Osteoblast (primary cell): ENCODE data around the gene DNAJC18. TPM values are rescaled to one million over a fixed set of nuclear protein-coding genes. Genes with fewer than 3 reads are reported as not detected.

ENCODE experiments used
- DNase-seq: peaks from one replicate; pipeline ENCODE4 v3.0.0; 2011; ENCODE audit warnings: low spot score, mixed read lengths; ENCODE audit not compliant: insufficient read length; ENCODE audit errors: missing footprints
- H2AFZ ChIP-seq: 2 replicates; pipeline ENCODE4 v1.6.0; 2011; ENCODE audit warnings: mild to moderate bottlenecking, low read length
- H3K27ac ChIP-seq: 2 replicates; pipeline ENCODE4 v1.5.1; 2011; ENCODE audit warnings: mild to moderate bottlenecking, low read depth, low read length, moderate library complexity
- H3K27me3 ChIP-seq: 2 replicates; pipeline ENCODE4 v1.6.0; 2012; ENCODE audit warnings: mild to moderate bottlenecking, control low read depth, inconsistent platforms, low read length, moderate library complexity; ENCODE audit not compliant: insufficient read depth
- H3K36me3 ChIP-seq: 2 replicates; pipeline ENCODE4 v1.5.1; 2011; ENCODE audit warnings: mild to moderate bottlenecking, low read length, control low read depth, moderate library complexity; ENCODE audit not compliant: insufficient read depth
- H3K4me1 ChIP-seq: 2 replicates; pipeline ENCODE4 v1.5.1; 2011; ENCODE audit warnings: mild to moderate bottlenecking, low read length, control low read depth, moderate library complexity; ENCODE audit not compliant: insufficient read depth
- H3K4me2 ChIP-seq: 2 replicates; pipeline ENCODE4 v1.6.0; 2011; ENCODE audit warnings: mild to moderate bottlenecking, low read length; ENCODE audit not compliant: insufficient read depth
- H3K4me3 ChIP-seq: fragments of 200-600 bp; sonication (generic); 3 replicates; pipeline ENCODE4 v1.5.1; 2012; ENCODE audit warnings: mild to moderate bottlenecking, low read length, inconsistent platforms; ENCODE audit not compliant: insufficient read depth
- H3K79me2 ChIP-seq: 2 replicates; pipeline ENCODE4 v1.6.0; 2012; ENCODE audit warnings: mild to moderate bottlenecking, low read length, control low read depth, inconsistent platforms; ENCODE audit not compliant: insufficient read depth
- H3K9me3 ChIP-seq: 2 replicates; pipeline ENCODE4 v1.5.1; 2011; ENCODE audit warnings: low read depth, low read length, control low read depth
- H4K20me1 ChIP-seq: 2 replicates; pipeline ENCODE4 v1.6.0; 2012; ENCODE audit warnings: mild to moderate bottlenecking, low read length, control low read depth; ENCODE audit not compliant: insufficient read depth
- CTCF ChIP-seq: IDR thresholded peaks from 2 replicates; pipeline ENCODE4 v1.5.1; 2011; ENCODE audit warnings: mild to moderate bottlenecking, low read depth, low read length, moderate library complexity; ENCODE audit errors: extremely low read depth
- total RNA-seq: library from RNA; depleted of rRNA; stranded (reverse); fragments of >200 nt; gene quantifications from 2 replicates; pipeline ENCODE4 v1.2.3, GENCODE V29; 2012

DNAJC18 gene
- total RNA-seq, 1 donor: 16.3 TPM

DNA sequence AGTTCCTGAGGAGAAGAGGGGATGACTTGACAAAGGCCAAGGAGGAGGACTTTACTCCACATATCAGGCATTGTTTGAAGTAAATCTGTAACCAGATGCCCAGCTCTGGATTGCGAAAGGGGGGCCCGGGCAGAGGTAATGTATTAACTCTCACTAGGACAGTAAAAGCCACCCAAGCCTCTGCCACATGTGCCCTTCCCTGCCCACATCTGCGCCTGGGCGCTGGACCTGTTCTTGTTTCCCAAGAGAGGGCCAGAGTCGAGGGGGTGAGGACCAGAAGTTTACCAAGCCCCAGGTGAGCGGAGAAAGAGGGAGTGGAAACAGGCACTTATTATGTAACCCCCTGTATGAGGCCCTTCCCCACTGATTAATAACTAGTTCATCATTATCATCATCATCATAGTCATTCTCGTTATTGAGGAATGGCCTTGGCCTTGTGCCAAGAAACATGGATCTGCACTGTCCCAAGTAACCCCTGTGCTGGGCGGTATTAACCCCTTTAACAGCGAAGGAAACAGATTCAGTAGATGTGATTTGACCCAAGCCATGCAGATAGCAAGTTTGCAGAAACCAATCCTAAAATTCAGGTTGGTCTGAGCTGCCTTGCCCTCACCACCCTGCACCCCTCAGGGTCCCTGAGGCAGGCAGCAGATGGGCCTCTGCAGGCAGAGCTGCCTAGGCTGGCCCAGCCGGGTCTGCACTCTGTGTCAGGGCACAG, 55.9 kb downstream of the DNAJC18 start, which contains the start of gene SLC23A1:
Gene SLC23A1, minus strand, starts transcription at position 23 of the 718 bp plus-strand sequence. CDS start 44 bp downstream, outside the sequence.
- Histone ChIP-seq H3K79me2 (no peaks in the 10 kb centered on the region), H4K20me1 (no peaks in the 10 kb centered on the region), H3K27me3 (no peaks in the 10 kb centered on the region), H3K9me3 (no peaks in the 10 kb centered on the region), H3K27ac (no peak within 1 kb of the TSS), H3K4me1 (peaks cover 4% of the 10 kb centered on the region), H3K36me3 (no peaks in the 10 kb centered on the region), H3K4me3 (no peak within 1 kb of the TSS), H3K4me2 (no peak within 1 kb of the TSS), H2AFZ (no peak within 1 kb of the TSS)
- peak; percentile 76 for DNase-seq
- no peak for TF ChIP-seq CTCF

DNA sequence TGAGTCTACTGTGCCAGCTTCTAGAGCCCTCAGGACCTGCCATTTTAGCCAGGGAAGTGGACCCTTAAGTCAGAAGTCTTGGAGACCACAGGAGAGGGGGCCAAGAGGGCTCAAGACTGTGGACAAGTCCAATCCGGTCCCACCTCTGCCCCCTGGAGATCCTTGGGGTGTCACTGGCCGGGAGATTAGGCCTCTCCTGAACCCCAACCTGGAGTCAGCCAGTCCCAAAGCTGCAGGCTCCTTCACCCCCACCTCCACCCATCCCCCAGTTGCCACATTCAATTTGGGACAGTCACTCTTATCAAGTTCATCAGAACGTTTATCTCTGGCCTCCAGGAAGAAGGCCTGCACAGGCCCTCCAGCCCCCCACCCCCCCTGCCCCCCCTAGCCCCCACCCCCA, 56.5 kb downstream of the DNAJC18 start:
- no peak for TF ChIP-seq CTCF
- Histone ChIP-seq H3K27ac (no peak overlapping the region), H2AFZ (no peak overlapping the region), H3K4me3 (no peak overlapping the region), H3K4me1 (peaks cover 4% of the 10 kb centered on the region), H3K27me3 (no peaks in the 10 kb centered on the region), H3K9me3 (no peaks in the 10 kb centered on the region), H3K36me3 (no peaks in the 10 kb centered on the region), H4K20me1 (no peaks in the 10 kb centered on the region), H3K4me2 (no peak overlapping the region), H3K79me2 (no peaks in the 10 kb centered on the region)
- DNase-seq: peak; percentile 15

- no peak overlapping the region for H3K4me2 ChIP-seq
- DNase-seq: peak; percentile 84
- H3K36me3 ChIP-seq: no peaks in the 10 kb centered on the region
- H3K27me3 ChIP-seq: no peaks in the 10 kb centered on the region
- no peaks in the 10 kb centered on the region for H4K20me1 ChIP-seq
- H3K27ac ChIP-seq: no peak overlapping the region
- H3K9me3 ChIP-seq: no peaks in the 10 kb centered on the region
- H2AFZ ChIP-seq: no peak overlapping the region
- H3K79me2 ChIP-seq: no peaks in the 10 kb centered on the region
- H3K4me3 ChIP-seq: no peak overlapping the region
- H3K4me1 ChIP-seq: peaks cover 4% of the 10 kb centered on the region
- TF ChIP-seq CTCF: no peak
Observed at GRCh38 chr5:139381837-139382761, 57.2 kb downstream of the DNAJC18 start.
